ENCODE data around the gene ASIC4. TPM values are rescaled to one million over a fixed set of nuclear protein-coding genes. Genes with fewer than 3 reads are reported as not detected.

The ASIC4 gene
- total RNA-seq, 1 donor from 2014 or later = 0.15 TPM

- H3K27ac Mint-ChIP-seq (ENCODE audit: unreplicated experiment) = no peak overlapping the region
- TF ChIP-seq CTCF (IDR thresholded peaks at IDR 0.05) = no peak
- H3K4me1 Mint-ChIP-seq (ENCODE audit: low read depth) = no peaks in the 10 kb centered on the region
- no peaks in the 10 kb centered on the region for H3K9me3 Mint-ChIP-seq (ENCODE audit: low read depth)
- no peak overlapping the region for H3K4me3 Mint-ChIP-seq (ENCODE audit: unreplicated experiment)
- H3K36me3 Mint-ChIP-seq (ENCODE audit: low read depth) = no peaks in the 10 kb centered on the region
- DNase-seq (ENCODE audit: low spot score) = no peak
- H3K27me3 Mint-ChIP-seq (ENCODE audit: low read depth) = peaks cover 29% of the 10 kb centered on the region
These were observed 18.0 kb downstream of the ASIC4 start for GRCh38 chr2:219532378-219532649.

- H3K36me3 Mint-ChIP-seq (ENCODE audit: low read depth) = peaks cover 5% of the 10 kb centered on the region
- no peak for DNase-seq (ENCODE audit: low spot score)
- TF ChIP-seq CTCF (IDR thresholded peaks at IDR 0.05) = no peak
- H3K27me3 Mint-ChIP-seq (ENCODE audit: low read depth) = peaks cover 17% of the 10 kb centered on the region
- peaks cover 11% of the 10 kb centered on the region for H3K4me1 Mint-ChIP-seq (ENCODE audit: low read depth)
- H3K4me3 Mint-ChIP-seq (ENCODE audit: unreplicated experiment) = no peak overlapping the region
- H3K9me3 Mint-ChIP-seq (ENCODE audit: low read depth) = no peaks in the 10 kb centered on the region
- no peak overlapping the region for H3K27ac Mint-ChIP-seq (ENCODE audit: unreplicated experiment)
These were observed 19.8 kb downstream of the ASIC4 start for GRCh38 chr2:219533930-219534661.

GRCh38 chr2:219536425-219536824 is 22.1 kb downstream of the ASIC4 start:
- TF ChIP-seq CTCF (IDR thresholded peaks at IDR 0.05) = no peak
- Mint-ChIP-seq H3K4me1 (ENCODE audit: low read depth) (peaks cover 16% of the 10 kb centered on the region), H3K27me3 (ENCODE audit: low read depth) (peaks cover under 1% of the 10 kb centered on the region), H3K4me3 (ENCODE audit: unreplicated experiment) (no peak overlapping the region), H3K27ac (ENCODE audit: unreplicated experiment) (no peak overlapping the region), H3K9me3 (ENCODE audit: low read depth) (no peaks in the 10 kb centered on the region), H3K36me3 (ENCODE audit: low read depth) (peaks cover 15% of the 10 kb centered on the region)
- no peak for DNase-seq (ENCODE audit: low spot score)

- Mint-ChIP-seq H3K4me1 (ENCODE audit: low read depth) (peaks cover 19% of the 10 kb centered on the region), H3K36me3 (ENCODE audit: low read depth) (peaks cover 15% of the 10 kb centered on the region), H3K4me3 (ENCODE audit: unreplicated experiment) (no peak overlapping the region), H3K27me3 (ENCODE audit: low read depth) (no peaks in the 10 kb centered on the region), H3K9me3 (ENCODE audit: low read depth) (no peaks in the 10 kb centered on the region), H3K27ac (ENCODE audit: unreplicated experiment) (no peak overlapping the region)
- DNase-seq (ENCODE audit: low spot score) = no peak
- no peak for TF ChIP-seq CTCF (IDR thresholded peaks at IDR 0.05)
These were observed 22.7 kb downstream of the ASIC4 start for GRCh38 chr2:219536967-219537366.

GRCh38 chr2:219537657-219538488 is 23.6 kb downstream of the ASIC4 start:
- no peaks in the 10 kb centered on the region for H3K27me3 Mint-ChIP-seq (ENCODE audit: low read depth)
- no peak for DNase-seq (ENCODE audit: low spot score)
- H3K4me3 Mint-ChIP-seq (ENCODE audit: unreplicated experiment) = no peak overlapping the region
- H3K36me3 Mint-ChIP-seq (ENCODE audit: low read depth) = peaks cover 15% of the 10 kb centered on the region
- no peaks in the 10 kb centered on the region for H3K9me3 Mint-ChIP-seq (ENCODE audit: low read depth)
- TF ChIP-seq CTCF (IDR thresholded peaks at IDR 0.05) = peak; percentile 20
- peaks cover 28% of the 10 kb centered on the region for H3K4me1 Mint-ChIP-seq (ENCODE audit: low read depth)
- H3K27ac Mint-ChIP-seq (ENCODE audit: unreplicated experiment) = no peak overlapping the region

Data from chondrocyte (in vitro differentiated cells).